ENCODE measurements around the gene BASP1. TPM values are rescaled to one million over a fixed set of nuclear protein-coding genes. Genes with fewer than 3 reads are reported as not detected.

Gene BASP1
- total RNA-seq, 1 experiment from 2014 or later, result 0.34 TPM

DNA sequence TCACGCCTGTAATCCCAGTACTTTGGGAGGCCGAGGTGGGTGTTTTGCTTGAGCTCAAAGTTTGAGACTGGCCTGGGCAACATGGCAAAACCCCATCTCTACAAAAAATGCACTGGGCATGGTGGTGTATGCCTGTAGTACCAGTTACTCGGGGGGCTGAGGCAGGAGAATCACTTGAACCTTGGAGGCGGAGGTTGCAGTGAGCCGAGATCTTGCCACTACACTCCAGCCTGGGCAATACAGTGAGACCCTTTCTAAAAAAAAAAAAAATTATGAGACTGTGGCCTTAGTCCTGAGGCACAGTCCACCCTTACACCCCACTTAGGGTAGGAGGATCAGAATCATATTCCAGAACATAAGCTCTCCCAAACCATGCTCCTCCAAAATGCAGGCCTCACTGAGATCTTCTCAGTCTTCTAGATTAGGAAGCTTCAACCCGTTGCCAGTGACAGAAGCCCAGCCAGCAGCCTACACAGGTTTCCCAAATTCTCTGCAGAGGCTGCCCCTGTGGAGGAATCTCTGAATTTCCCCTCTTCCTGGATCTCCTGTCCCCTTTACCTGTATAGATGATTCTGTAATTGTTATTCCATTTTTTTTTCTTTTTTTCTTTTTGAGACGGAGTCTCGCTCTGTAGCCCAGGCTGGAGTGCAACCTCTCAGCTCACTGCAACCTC lies 77.3 kb downstream of the BASP1 start:
- Histone ChIP-seq H3K9me2 (ENCODE audit: insufficient read depth) (no peaks in the 10 kb centered on the region), H3K27ac (ENCODE audit: low read depth, low read length) (no peak overlapping the region), H3K4me3 (replicated peaks in 1 of 2; ENCODE audit: low read depth in 1 of 2, low read length in 2 of 2) (no peak overlapping the region), H3K27me3 (ENCODE audit: insufficient read depth, low read length) (no peaks in the 10 kb centered on the region), H3K4me1 (ENCODE audit: control insufficient read depth in 1 of 2, insufficient read depth in 2 of 2, low read length in 2 of 2) (no peaks in the 10 kb centered on the region), H3K4me2 (ENCODE audit: low read length) (no peak overlapping the region), H2AFZ (ENCODE audit: low read depth, low read length, poor library complexity, severe bottlenecking) (no peak overlapping the region), H3K9me3 (ENCODE audit: control insufficient read depth in 1 of 2, insufficient read depth in 1 of 2, low read depth in 1 of 2, low read length in 2 of 2) (no peaks in the 10 kb centered on the region), H3K79me2 (ENCODE audit: insufficient read depth, low read length) (no peaks in the 10 kb centered on the region), H4K20me1 (ENCODE audit: insufficient read depth) (no peaks in the 10 kb centered on the region), H3K9ac (ENCODE audit: low read length) (no peak overlapping the region), H3K36me3 (ENCODE audit: control insufficient read depth in 1 of 2, insufficient read depth in 2 of 2, low read length in 2 of 2) (no peaks in the 10 kb centered on the region)
- DNase-seq (ENCODE audit: low read depth, low spot score) (no peak), ATAC-seq (no peak)
- intact Hi-C loops (cut with micrococcal nuclease), result no loop called here
- ChIA-PET RAD21 (ENCODE audit: low non-redundant PET in 1 of 2, low total read pairs in 2 of 2, uncharacterized antibody in 2 of 2, unreplicated experiment in 2 of 2) (no interaction called here), POLR2A (no interaction called here), CTCF (no interaction called here)
- TF ChIP-seq JUND (IDR thresholded peaks at IDR 0.05), result no peak
- TF ChIP-seq YY1 (IDR thresholded peaks at IDR 0.05; ENCODE audit: extremely low read depth, insufficient replicate concordance, low read depth, low read length), result no peak
- TF ChIP-seq RAD21 (IDR thresholded peaks at IDR 0.05; ENCODE audit: low read depth), result no peak
- TF ChIP-seq EGR1 (IDR thresholded peaks at IDR 0.05; ENCODE audit: low read depth), result no peak
- TF ChIP-seq ELF1 (IDR thresholded peaks at IDR 0.05; ENCODE audit: borderline replicate concordance, low read depth), result no peak
- TF ChIP-seq CBX3 (IDR thresholded peaks at IDR 0.05; ENCODE audit: low read depth), result no peak
- TF ChIP-seq EZH2 (IDR thresholded peaks at IDR 0.05), result no peak
- TF ChIP-seq FOSL1 (IDR thresholded peaks at IDR 0.05; ENCODE audit: low read depth), result no peak
- TF ChIP-seq ZNF274 (IDR thresholded peaks at IDR 0.05; ENCODE audit: low read depth, low read length), result no peak
- TF ChIP-seq, protein P1, sequence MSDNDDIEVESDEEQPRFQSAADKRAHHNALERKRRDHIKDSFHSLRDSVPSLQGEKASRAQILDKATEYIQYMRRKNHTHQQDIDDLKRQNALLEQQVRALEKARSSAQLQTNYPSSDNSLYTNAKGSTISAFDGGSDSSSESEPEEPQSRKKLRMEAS (IDR thresholded peaks at IDR 0.05), result no peak
- TF ChIP-seq, protein P2, sequence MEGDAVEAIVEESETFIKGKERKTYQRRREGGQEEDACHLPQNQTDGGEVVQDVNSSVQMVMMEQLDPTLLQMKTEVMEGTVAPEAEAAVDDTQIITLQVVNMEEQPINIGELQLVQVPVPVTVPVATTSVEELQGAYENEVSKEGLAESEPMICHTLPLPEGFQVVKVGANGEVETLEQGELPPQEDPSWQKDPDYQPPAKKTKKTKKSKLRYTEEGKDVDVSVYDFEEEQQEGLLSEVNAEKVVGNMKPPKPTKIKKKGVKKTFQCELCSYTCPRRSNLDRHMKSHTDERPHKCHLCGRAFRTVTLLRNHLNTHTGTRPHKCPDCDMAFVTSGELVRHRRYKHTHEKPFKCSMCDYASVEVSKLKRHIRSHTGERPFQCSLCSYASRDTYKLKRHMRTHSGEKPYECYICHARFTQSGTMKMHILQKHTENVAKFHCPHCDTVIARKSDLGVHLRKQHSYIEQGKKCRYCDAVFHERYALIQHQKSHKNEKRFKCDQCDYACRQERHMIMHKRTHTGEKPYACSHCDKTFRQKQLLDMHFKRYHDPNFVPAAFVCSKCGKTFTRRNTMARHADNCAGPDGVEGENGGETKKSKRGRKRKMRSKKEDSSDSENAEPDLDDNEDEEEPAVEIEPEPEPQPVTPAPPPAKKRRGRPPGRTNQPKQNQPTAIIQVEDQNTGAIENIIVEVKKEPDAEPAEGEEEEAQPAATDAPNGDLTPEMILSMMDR (IDR thresholded peaks at IDR 0.05 in 2 of 3, conservative IDR thresholded peaks at IDR 0.05 in 1 of 3; ENCODE audit: borderline replicate concordance in 1 of 3, insufficient read depth in 1 of 3, low read depth in 2 of 3, low read length in 2 of 3), result no peak
- TF ChIP-seq TCF7L2 (IDR thresholded peaks at IDR 0.05; ENCODE audit: borderline replicate concordance, extremely low read depth, insufficient read depth, insufficient read length), result no peak
- no peak for TF ChIP-seq POLR2A (IDR thresholded peaks at IDR 0.05; ENCODE audit: borderline replicate concordance, extremely low read depth, insufficient read depth, insufficient read length)
- TF ChIP-seq, protein P3, sequence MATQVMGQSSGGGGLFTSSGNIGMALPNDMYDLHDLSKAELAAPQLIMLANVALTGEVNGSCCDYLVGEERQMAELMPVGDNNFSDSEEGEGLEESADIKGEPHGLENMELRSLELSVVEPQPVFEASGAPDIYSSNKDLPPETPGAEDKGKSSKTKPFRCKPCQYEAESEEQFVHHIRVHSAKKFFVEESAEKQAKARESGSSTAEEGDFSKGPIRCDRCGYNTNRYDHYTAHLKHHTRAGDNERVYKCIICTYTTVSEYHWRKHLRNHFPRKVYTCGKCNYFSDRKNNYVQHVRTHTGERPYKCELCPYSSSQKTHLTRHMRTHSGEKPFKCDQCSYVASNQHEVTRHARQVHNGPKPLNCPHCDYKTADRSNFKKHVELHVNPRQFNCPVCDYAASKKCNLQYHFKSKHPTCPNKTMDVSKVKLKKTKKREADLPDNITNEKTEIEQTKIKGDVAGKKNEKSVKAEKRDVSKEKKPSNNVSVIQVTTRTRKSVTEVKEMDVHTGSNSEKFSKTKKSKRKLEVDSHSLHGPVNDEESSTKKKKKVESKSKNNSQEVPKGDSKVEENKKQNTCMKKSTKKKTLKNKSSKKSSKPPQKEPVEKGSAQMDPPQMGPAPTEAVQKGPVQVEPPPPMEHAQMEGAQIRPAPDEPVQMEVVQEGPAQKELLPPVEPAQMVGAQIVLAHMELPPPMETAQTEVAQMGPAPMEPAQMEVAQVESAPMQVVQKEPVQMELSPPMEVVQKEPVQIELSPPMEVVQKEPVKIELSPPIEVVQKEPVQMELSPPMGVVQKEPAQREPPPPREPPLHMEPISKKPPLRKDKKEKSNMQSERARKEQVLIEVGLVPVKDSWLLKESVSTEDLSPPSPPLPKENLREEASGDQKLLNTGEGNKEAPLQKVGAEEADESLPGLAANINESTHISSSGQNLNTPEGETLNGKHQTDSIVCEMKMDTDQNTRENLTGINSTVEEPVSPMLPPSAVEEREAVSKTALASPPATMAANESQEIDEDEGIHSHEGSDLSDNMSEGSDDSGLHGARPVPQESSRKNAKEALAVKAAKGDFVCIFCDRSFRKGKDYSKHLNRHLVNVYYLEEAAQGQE (IDR thresholded peaks at IDR 0.05; ENCODE audit: low read depth), result no peak
- BruUV-seq (replicated peaks), result no TSS peak
